Fibroblast of skin of abdomen (primary cell): Measurements from ENCODE around the gene DMTF1.
"Not testable (repeated sequence)": the region's sequence is repeated elsewhere in the genome, so short reads cannot be mapped to it uniquely, and the experiment has no call there.

Source experiments
- DNase-seq: peaks from one replicate; pipeline ENCODE4 v3.0.0-alpha.2; 2013

Gene DMTF1

GRCh38 chr7:87225696-87226095 lies 73.4 kb downstream of the DMTF1 start:
- peak; percentile 56 for DNase-seq

GRCh38 chr7:87226495-87226894 lies 74.2 kb downstream of the DMTF1 start:
- no peak for DNase-seq

- DNase-seq, result no peak
Measured at GRCh38 chr7:87231258-87231657, 79.0 kb downstream of the DMTF1 start.

GRCh38 chr7:87231711-87232110 lies 79.5 kb downstream of the DMTF1 start:
- DNase-seq, result no peak

- DNase-seq, result peak; percentile 54
Measured at GRCh38 chr7:87234949-87235348, 82.7 kb downstream of the DMTF1 start.

GRCh38 chr7:87238464-87239051 lies 86.3 kb downstream of the DMTF1 start:
- not testable (repeated sequence) for DNase-seq

GRCh38 chr7:87245671-87246070 lies 93.4 kb downstream of the DMTF1 start:
- DNase-seq, result not testable (repeated sequence)
